GM19324 (cell line): Measurements from ENCODE around the gene NGEF.

Experiments
- ATAC-seq: cut with Tn5 transposase; IDR thresholded peaks from one replicate; pipeline ENCODE4 v1.9.1; 2021; ENCODE audit warnings: mild to moderate bottlenecking, moderate library complexity; ENCODE audit not compliant: unreplicated experiment, low FRiP score

The NGEF gene

DNA sequence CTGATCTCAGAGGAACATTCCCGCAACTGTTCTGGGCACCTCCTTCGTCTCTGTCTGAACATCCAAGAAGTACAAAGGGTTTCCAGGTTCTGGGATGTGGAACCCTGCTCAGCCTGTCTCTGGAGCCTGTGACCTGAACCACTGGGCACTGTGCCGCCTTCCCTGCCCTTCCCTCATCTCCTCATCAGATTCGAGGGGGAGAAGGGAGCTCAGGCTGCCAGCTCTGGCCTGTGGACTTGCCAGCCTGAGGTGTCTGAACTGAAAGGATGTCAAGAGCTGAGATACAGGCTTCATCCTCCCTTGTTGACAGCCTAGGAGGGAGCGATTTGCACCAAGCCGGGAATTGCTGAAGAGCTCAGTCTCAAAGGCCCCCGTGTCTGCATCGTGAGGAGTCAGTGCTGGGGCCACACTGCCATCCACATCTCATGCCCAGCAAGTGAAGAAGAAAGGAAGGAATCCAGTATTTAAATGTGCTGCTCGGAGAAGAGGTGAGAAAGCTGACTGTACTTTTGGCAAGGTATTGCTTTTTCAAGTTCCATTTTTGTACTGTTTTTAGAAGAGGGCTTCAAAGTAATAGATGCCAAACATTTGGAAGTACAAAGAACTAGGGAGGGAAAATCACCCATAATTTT, 32.0 kb upstream of the NGEF start:
- ATAC-seq, result no peak

DNA sequence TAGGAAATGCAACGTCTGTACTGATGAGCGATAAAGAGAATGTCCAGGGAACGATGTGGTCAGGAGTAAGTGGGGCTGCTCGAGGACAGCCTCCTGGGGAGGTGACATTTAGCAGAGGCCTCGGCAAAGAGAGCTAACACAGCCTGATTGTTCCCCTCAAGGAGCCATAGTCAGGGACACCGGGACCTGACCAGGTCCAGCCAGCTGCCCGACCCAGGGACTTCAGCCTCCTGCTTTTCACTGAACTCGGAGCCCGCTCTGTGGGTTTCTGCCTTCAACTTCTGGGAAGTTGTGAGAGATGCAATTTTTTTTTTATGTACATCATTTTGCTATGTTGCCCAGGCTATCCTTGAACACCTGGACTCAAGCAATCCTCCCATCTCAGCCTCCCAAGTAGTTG, 29.5 kb upstream of the NGEF start:
- ATAC-seq, result no peak

DNA sequence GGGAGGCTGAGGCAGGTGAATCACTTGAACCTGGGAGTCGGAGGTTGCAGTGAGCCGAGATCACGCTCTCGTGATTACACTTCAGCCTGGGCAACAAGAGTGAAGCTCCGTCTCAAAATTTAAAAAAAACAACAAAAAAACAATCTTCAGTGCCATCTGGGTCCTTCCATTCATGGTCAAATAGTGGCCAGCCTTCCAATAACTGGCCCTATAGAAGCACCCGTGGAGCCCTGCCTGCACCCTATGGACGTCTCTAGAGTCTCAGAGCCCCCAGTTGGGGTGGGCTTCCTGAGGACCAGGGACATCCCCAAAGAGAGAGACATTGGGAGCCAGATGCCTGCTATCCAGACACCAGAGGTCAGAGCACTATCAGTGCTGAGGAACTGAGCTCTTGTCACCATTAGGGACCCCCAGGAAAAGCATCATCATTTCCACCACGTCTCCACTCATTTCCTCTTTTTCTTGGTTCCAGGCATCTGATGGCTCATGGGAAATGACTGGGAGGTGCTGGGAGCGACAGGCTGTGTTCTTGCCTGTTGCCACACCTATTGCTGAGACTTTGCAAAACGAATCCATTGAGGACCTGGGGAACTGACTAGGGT, 28.8 kb upstream of the NGEF start:
- ATAC-seq, result no peak

DNA sequence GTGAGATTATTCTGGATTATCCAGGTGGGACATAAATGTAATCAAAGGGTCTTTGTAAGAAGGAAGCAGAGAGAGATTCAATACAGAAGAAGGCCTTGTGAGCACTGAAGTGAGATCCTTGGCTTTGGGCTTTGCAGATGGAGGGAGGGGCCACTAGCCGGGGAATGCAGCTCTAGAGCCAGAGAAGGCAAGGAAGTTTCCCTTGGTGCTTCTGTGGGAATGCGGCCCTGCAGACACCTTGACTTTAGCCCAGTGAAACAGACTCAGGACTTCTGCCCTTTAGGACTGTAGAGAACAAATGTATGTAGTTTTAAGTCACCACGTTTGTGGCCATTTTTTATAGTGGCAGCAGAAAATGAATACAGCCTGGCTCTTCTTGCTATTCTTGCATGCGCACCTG, 27.5 kb upstream of the NGEF start:
- ATAC-seq, result no peak

DNA sequence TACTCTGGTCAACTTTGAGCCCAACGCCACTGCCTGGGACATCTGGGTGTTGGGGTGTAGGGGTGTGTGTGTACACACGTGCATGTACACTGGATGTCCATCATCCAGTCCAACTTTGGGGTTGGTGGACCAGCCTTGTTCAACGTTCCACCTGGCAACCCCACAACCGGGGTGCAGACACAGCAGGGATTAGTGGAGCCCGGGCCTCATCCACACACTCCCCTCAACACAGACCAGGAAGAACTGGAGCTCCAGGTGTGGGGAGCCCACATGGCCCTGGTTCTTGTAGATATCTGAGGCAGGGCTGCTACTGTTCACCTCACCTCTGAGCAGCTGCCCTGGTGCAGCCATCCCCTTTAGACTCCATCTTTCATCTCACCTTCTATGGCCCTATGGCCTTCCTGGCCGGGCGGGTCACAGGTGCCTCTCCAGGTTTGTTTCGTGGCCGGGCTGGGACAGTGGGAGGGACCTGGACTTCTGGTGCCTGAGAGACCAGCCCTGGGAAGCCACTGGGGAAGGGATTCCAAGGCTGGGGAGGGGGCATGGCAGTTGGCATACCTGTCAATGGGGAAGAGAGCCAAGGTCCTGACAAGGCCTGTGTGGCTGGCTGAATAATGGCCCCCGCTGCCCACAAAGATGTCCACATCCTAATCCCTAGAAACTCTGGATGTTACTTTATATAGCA, 26.9 kb upstream of the NGEF start:
- no peak for ATAC-seq

DNA sequence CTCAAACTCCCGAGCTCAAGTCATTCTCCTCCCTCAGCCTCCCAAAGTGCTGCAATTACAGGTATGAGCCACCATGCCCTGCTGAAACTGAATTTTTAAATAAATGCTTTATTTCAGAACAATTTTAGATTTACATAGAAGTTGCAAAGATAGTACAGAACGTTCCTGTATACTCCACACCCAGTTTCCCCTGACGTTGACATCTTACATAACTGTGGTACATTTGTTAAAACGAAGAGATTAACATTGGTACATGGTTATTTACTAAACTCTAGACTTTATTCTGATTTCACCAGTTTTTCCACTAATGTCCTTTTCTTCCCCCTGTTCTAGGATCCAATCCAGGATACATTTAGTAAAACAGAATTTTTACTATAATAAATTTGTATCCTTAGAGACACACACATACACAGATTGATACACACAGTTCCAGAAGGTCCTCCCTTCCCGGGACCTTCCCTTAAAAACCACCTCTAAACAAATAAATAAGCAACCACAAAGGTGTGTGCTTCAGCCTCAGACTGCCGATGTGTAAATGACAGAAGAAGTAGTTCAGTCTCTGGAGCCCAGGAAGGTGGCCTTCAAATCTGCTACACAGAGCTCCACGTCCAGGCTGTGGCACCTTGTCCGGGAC, 26.3 kb upstream of the NGEF start:
- ATAC-seq, result no peak

DNA sequence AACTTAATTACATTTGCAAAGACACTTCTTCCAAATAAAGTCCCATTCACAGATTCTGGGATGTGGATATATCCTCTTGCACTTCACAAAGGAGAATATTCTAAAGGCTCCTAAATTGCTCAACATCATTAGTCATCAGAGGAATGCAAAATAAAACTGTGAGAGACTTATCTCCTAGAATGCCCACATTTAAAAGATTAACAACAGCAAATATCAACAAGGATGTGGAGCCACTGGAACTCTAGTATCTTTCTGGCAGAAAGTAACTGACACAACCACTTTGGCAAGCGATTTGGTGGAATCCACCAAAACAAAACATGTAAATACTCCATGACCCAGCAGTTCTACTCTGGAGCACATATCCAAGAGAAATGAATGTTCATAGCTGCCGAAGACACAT, 24.0 kb upstream of the NGEF start:
- ATAC-seq, result no peak

DNA sequence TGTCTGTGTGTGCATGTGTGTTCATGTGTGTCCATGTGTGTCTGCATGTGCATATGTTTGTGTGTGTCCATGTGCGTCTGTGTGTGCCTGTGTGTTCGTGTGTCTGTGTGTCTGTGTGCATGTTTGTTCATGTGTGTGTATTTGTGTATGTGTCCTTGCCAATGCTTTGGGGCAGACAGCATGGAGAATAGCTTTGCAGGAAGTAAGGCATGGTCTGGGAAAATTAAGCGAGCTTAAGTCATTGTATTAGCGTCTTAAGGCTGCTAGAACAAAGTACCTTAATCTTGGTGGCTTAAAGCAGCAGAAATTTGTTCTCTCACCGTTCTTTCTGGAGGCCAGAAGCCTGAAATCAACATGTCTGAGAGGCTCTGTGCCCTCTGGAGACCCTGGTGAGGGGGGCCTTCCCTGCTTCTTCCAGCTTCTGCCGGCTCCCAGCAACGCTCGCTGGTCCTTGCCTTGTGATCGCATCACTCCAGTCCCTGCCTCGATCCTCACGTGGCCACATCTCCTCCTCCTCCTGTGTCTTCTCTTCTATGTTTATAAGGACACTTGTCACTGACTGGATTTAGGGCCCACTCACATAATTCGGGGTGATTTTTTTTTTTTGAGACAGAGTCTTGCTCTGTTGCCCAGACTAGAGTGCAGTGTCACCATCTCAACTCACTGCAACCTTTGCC, 23.2 kb upstream of the NGEF start:
- no peak for ATAC-seq

DNA sequence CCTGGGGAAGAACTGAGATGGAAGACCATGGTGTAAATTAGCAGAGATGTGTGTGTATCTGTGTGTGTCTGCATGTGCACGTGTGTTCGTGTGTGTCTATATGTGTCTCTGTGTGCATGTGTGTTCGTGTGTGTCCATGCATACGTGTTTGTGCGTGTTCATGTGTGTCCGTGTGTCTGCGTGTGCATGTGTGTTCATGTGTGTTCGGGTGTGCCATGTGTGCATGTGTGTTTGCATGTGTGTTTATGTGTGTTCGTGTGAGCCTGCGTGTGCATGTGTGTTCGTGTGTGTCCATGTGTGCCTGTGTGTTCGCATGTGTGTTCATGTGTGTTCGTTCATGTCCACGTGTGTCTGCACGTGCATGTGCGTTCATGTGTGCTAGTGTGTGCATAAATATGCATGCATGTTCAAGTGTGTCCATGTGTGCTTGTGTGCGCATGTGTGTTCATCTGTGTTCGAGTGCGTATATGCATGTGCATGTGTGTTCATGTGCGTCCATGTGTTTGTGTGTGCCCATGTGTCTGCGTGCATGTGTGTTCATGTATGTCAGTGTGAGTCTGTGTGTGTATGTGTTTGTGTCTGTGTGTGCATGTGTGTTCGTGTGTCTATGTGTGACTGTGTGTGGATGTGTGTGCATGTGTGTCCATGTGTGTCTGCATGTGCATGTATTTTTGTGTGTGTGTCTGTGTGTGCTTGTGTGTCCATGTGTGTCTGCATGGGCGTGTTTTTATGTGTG, 22.5 kb upstream of the NGEF start:
- no peak for ATAC-seq

DNA sequence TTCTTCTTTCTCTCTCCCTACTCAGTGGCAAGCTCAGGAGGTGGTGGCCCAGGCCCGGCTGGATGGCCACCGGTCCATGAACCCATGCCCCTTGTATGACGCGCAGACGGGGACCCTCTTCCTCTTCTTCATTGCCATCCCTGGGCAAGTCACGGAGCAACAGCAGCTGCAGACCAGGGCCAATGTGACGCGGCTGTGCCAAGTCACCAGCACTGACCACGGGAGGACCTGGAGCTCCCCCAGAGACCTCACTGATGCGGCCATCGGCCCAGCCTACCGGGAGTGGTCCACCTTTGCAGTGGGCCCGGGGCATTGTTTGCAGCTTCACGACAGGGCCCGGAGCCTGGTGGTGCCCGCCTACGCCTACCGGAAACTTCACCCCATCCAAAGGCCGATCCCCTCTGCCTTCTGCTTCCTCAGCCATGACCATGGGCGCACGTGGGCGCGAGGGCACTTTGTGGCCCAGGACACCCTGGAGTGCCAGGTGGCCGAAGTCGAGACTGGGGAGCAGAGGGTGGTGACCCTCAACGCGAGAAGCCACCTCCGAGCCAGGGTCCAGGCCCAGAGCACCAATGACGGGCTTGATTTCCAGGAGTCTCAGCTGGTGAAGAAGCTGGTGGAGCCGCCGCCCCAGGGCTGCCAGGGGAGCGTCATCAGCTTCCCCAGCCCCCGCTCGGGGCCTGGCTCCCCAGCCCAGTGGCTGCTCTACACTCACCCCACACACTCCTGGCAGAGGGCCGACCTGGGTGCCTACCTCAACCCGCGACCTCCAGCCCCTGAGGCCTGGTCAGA, 21.2 kb upstream of the NGEF start:
- ATAC-seq, result no peak

DNA sequence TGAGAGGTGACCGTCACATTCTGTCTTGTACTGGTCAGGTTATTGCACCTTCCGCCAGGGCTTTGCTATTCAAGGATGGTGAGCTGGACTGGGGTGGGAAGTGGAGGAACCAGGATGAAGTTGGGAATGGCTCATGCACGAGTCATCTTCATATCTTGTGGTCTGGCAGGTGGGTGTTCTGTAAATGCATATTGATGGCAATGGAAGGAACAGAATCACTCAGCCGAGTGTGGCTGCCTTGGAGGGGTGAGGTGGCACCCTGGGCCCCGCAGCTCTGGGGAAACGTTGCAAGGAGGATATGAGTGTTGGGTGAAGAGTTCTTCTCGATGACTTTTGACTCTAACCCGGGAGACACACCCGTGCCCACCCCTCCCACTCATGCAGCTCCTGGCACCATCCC, 20.6 kb upstream of the NGEF start:
- ATAC-seq, result no peak

DNA sequence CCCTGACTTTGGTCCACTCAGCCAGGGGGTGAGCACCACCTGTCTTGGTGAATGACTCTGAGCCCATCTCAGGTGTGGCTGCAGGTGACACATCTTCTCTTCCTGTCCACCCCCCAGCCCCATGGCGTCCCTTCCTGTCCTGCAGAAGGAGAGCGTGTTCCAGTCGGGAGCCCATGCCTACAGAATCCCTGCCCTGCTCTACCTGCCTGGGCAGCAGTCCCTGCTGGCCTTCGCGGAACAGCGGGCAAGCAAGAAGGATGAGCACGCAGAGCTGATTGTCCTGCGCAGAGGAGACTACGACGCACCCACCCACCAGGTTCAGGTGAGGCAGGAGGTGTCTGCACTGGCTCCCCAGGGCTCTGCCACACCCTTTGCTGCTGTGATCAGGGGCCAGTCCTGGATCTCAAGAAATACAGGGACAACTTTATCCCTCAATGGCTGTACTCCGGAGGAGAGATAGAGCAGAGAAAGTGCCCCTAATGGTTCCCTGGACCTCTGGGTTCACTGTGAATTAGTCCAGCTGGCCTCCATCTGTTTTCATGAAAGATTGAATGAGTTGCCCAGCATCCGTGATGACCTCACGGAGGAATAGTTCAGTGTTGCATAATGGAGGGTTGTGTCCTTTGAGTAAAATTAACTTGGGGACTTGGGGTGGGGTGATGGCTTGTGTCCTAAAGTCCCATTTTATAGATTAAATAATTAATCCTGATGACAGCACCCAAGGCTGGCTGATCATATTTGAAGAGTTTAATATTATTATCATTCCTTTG, 19.7 kb upstream of the NGEF start, which contains the start of gene NEU2:
Gene NEU2, plus strand, starts transcription at position 122 of the 770 bp plus-strand sequence. Its CDS starts 0 bp downstream, at position 122.
- no peak for ATAC-seq

DNA sequence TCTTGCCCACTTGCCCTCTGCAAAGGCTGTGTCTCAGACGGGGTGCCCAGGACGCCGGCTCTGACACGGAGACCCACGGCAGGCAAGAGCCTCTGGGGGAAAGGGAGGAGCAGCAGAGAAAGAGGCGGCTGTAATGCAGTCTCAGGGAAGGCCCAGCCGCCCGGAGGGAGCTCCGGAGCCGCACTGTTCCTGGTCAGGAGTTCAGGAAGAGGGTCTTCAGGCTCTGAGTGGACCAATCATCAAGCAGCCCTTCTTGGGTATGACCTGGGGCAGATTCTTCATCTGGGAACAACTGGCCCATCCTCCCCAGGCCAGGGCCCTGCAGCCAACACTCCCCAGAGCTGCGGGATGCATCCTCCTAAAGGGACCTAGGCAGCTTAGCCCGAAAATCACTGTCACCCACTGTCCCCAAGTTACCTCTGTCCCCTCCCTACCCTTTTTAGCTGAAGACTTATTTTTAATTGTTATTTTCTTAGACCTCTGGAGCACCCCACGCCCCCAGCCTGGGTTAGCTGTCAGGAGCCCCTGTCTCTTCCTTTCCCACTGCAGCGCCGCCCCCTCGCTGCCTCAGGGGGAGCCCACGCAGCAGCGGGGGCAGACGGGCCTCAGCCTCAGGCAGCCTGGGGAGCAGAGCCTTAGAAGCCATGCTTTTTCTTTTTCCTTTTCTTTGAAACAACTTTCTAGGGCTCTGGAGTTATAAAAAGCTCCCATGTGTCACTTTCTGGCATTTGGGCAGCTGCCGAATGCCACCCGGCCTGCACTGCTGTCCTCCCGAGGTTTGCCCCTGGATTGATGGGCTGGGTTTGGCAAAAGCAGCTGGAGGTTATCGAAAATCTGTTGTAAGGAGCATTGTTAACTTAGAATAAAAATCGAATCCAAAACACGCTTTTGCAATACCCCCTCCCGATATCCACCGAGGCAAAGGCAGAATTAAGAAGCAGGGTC, 18.8 kb upstream of the NGEF start:
- ATAC-seq, result no peak

DNA sequence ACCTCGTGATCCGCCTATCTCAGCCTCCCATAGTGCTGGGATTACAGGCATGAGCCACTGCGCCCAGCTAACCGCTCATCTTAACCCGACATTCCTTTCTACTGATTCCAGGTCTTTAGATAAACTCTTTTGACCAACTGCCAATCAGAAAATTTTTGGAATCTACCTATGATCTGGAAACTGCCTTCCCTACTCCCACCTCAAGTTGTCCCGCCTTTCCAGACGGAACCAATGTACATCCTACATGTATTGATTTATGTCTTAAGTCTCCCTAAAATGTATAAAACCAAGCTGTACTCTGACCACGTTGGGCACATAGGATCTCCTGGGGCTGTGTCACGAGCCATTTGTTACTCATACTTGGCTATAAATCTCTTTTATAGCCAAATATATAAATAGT, 16.3 kb upstream of the NGEF start:
- ATAC-seq, result no peak

DNA sequence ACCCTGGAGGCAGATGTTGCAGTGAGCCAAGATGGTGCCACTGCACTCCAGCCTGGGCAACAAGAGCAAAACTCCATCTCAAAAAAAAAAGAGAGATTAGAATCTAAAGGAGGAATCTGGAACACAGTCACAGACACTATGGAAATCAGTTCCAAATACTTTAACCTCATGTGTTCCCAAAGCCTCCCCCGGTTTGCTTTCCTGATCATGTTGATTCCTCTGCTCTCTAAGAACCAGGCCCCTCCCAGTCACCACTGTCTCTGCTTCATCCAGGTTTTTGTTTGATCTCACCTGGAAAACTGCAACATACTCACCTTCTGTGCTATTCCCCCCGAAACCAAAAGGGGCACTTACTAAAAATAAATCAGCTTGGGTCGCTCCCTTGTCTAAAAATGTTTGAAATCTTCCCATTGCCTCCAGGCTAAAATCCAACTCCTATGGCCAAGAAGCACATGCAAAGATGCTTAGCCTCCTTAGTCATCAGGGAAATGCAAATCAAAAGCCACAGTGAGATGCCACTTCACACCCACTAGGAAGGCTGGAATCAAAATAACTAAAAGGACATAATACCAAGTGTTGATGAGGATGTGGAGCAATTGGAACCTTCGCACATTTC, 13.2 kb upstream of the NGEF start:
- no peak for ATAC-seq

DNA sequence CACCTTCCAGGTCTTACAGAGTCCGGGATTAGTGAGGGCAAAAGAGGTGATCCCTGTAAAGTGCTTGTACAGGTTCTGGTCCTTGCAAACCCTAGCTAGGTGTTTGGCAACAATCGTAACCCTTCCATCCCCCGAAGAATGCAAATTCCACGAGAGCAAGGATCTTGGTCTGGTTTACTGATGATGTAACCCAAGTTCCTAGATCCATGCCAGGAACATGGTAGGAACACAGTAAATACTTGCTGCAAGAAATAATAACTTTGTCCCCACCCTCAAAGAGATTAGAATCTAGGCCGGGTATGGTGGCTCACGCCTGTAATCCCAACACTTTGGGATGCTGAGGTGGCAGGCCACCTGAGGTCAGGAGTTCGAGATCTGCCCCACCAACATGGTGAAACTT, 12.7 kb upstream of the NGEF start:
- no peak for ATAC-seq

DNA sequence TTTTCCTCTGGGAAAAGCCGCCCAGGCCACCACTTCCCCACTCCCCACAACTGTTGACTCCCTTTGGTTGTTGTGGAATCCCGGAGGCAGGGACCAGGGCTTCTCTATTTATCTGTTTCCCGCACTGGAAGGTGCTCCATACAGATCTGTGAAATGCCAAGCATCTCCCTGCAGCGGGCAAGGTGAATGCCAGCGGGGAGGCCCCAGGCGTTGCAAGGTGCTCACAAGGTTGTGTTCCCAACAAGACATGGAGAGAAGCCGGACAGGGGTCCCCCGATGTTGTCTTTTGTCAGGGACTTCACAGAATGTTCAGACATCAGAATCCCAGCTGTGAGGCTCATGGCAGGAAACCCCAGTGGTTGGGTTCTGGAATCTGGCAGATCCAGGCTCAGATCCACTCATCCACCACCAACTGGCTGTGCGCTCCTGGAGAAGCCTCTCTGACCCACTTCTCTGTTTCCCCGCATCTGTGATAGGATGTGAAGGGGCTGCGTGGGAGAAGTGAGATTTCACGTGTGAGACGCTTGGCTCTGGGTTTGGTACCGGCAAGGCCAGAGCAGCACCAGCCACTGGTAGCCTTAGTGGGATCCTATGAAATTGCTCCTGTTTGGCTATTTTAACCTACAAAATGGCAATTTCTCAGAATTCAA, 10.8 kb upstream of the NGEF start:
- no peak for ATAC-seq
